ENCODE data around the gene TLL1.

The TLL1 gene

DNA sequence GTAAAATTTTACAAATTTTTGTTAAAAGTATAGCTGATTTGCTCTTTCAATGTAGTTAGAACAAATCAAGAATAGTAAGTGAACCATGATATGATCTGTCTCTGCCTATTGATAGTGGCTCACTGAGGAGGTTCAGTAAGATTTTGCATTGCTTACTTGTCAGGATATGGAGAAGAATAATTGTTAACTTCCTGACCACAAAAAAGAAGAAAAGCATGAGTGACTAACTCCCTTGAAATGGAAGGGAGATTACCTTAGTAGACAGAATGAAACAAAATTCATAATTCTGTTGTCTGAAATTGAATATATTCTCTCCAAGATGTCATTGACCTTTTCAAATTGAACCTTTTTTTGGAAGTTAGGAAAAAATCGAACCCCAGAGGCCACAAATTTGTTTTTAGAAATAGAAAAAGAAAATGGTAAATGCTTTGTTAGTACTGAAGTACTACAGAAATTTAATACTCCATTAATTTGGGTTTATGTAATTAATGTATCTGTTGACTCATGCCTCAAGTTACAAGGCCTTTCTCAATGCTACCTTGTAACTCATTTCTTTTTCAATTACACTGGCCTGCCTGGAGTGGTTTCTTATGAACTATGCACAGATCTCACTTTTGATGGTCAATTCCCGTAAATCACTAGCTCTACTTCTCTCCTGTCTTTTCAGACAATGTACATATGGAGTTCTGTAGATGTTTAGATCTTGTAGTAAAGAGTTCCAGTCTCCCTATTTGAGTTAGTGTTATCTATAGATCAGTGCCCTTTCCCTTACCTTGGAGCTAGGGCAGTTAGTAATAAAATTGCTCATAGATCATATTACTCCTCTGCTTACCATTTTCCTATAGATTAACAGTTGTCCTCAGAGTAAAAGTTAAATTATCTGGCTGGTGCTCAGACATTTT lies 139.3 kb downstream of the TLL1 start:
- CTCF ChIA-PET = no interaction called here
- POLR2A ChIA-PET = no interaction called here
- TF ChIP-seq FOXK2 (IDR thresholded peaks at IDR 0.05) (no peak), ZNF384 (IDR thresholded peaks at IDR 0.05) (no peak), FOXM1 (IDR thresholded peaks at IDR 0.05; ENCODE audit: borderline replicate concordance) (no peak), ELF4 (IDR thresholded peaks at IDR 0.05) (no peak), SUZ12 (IDR thresholded peaks at IDR 0.05) (no peak), FOXA1 (IDR thresholded peaks at IDR 0.05) (no peak), L3MBTL2 (conservative IDR thresholded peaks at IDR 0.05) (no peak), HDGF (IDR thresholded peaks at IDR 0.05; ENCODE audit: borderline replicate concordance) (no peak), CTBP1 (IDR thresholded peaks at IDR 0.05; ENCODE audit: borderline replicate concordance) (no peak), NFRKB (IDR thresholded peaks at IDR 0.05) (no peak), LEF1 (IDR thresholded peaks at IDR 0.05; ENCODE audit: borderline replicate concordance) (no peak), TARDBP (IDR thresholded peaks at IDR 0.05) (no peak), ARNT (IDR thresholded peaks at IDR 0.05) (no peak), BHLHE40 (IDR thresholded peaks at IDR 0.05; ENCODE audit: borderline replicate concordance) (no peak)
- TF ChIP-seq, protein P1, sequence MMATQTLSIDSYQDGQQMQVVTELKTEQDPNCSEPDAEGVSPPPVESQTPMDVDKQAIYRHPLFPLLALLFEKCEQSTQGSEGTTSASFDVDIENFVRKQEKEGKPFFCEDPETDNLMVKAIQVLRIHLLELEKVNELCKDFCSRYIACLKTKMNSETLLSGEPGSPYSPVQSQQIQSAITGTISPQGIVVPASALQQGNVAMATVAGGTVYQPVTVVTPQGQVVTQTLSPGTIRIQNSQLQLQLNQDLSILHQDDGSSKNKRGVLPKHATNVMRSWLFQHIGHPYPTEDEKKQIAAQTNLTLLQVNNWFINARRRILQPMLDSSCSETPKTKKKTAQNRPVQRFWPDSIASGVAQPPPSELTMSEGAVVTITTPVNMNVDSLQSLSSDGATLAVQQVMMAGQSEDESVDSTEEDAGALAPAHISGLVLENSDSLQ (IDR thresholded peaks at IDR 0.05) = no peak
- DNase-seq (ENCODE audit: extremely low spot score) = no peak

DNA sequence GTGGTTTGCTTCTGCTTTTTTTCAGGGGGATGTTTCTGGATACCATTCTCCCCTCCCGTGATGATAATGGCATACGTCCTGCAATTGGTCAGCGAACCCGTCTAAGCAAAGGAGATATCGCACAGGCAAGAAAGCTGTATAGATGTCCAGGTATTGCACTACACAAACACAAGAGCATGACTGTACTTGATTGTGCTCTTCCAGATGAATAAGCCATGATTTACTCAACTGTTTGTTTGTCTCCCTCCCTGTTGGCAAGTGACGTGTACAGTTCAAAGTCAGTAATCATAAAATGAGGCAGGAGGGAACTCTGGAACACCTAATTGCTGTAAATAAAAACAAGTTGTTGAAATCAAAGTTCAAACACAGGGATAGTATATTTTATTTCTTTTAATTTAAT lies 141.4 kb downstream of the TLL1 start:
- no peak for DNase-seq (ENCODE audit: extremely low spot score)
- ChIA-PET POLR2A (no interaction called here), CTCF (no interaction called here)
- TF ChIP-seq ZNF384 (IDR thresholded peaks at IDR 0.05) (no peak), FOXM1 (IDR thresholded peaks at IDR 0.05; ENCODE audit: borderline replicate concordance) (no peak), FOXA1 (IDR thresholded peaks at IDR 0.05) (no peak), ELF4 (IDR thresholded peaks at IDR 0.05) (no peak), BHLHE40 (IDR thresholded peaks at IDR 0.05; ENCODE audit: borderline replicate concordance) (no peak), ARNT (IDR thresholded peaks at IDR 0.05) (no peak), L3MBTL2 (conservative IDR thresholded peaks at IDR 0.05) (no peak), NFRKB (IDR thresholded peaks at IDR 0.05) (no peak), SUZ12 (IDR thresholded peaks at IDR 0.05) (no peak), LEF1 (IDR thresholded peaks at IDR 0.05; ENCODE audit: borderline replicate concordance) (no peak), TARDBP (IDR thresholded peaks at IDR 0.05) (no peak), SP1 (IDR thresholded peaks at IDR 0.05) (no peak), CTBP1 (IDR thresholded peaks at IDR 0.05; ENCODE audit: borderline replicate concordance) (no peak), HDGF (IDR thresholded peaks at IDR 0.05; ENCODE audit: borderline replicate concordance) (no peak)

DNA sequence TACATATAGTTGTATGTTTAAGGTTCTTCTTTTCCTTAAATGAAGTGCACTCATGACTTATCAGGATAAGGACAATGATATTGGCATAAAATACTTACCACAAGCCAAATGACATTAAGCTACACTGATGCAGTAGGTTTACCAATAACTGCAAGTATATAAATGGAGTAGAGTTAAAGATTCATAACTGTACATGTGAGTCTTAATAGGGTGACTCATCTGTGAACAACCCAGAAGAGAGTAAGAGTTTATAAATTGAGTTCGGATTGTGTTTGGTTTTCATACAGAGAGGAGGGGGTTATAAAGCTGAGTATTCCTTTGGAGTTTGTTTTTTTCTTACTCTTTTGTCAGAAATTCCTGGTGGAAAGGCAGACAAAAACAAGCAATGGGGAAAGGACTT lies 144.8 kb downstream of the TLL1 start:
- CTCF ChIA-PET = no interaction called here
- no peak for DNase-seq (ENCODE audit: extremely low spot score)
- TF ChIP-seq ELF4 (IDR thresholded peaks at IDR 0.05) (no peak), CTBP1 (IDR thresholded peaks at IDR 0.05; ENCODE audit: borderline replicate concordance) (no peak), FOXM1 (IDR thresholded peaks at IDR 0.05; ENCODE audit: borderline replicate concordance) (no peak), FOXK2 (IDR thresholded peaks at IDR 0.05) (no peak), BHLHE40 (IDR thresholded peaks at IDR 0.05; ENCODE audit: borderline replicate concordance) (no peak), TARDBP (IDR thresholded peaks at IDR 0.05) (no peak), NFRKB (IDR thresholded peaks at IDR 0.05) (no peak)
- TF ChIP-seq, protein P1 (IDR thresholded peaks at IDR 0.05) = no peak
- POLR2A ChIA-PET = no interaction called here

DNA sequence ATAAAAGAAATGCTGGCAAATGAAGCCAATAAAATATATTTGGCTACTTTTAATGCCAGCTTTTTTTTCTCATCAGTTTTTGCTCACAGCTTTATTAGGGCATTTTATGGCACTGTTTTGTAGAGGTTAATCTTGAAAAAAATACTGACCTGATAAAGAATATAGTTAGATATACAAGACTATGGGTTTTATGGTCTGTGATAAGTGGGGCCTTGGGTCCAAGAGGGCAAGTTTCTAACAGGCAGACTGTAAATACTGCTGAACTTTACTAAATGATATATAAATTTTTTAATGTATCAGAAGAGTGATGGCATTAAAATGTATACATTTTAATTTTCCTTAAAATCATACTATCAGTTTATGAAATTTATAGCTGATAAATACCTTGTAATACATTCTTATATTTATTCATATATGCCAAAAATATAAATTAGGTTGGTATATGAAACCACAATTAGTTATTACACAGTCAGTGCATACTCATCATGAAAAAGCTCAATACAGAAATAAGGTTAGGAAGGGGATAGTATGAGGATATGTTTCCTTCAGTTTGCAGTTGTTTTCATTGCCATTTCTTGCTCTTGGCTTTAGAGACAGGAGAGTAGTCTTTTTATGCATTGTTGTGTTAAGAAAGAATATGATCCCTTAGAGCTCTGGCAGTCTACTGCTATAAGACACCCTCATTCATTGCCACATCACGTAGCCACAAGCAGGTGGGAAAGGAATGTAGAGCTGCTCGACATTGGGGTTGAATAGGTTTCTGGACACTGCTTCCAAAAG lies 146.6 kb downstream of the TLL1 start:
- no peak for DNase-seq (ENCODE audit: extremely low spot score)
- ChIA-PET CTCF (no interaction called here), POLR2A (no interaction called here)
- TF ChIP-seq HDGF (IDR thresholded peaks at IDR 0.05; ENCODE audit: borderline replicate concordance) (no peak), BHLHE40 (IDR thresholded peaks at IDR 0.05; ENCODE audit: borderline replicate concordance) (no peak), FOXA1 (IDR thresholded peaks at IDR 0.05) (no peak), ZNF384 (IDR thresholded peaks at IDR 0.05) (no peak), TARDBP (IDR thresholded peaks at IDR 0.05) (no peak), CTBP1 (IDR thresholded peaks at IDR 0.05; ENCODE audit: borderline replicate concordance) (no peak), L3MBTL2 (conservative IDR thresholded peaks at IDR 0.05) (no peak), SUZ12 (IDR thresholded peaks at IDR 0.05) (no peak), NFRKB (IDR thresholded peaks at IDR 0.05) (no peak), SP1 (IDR thresholded peaks at IDR 0.05) (no peak), ARNT (IDR thresholded peaks at IDR 0.05) (no peak), FOXM1 (IDR thresholded peaks at IDR 0.05; ENCODE audit: borderline replicate concordance) (no peak), ELF4 (IDR thresholded peaks at IDR 0.05) (no peak)

DNA sequence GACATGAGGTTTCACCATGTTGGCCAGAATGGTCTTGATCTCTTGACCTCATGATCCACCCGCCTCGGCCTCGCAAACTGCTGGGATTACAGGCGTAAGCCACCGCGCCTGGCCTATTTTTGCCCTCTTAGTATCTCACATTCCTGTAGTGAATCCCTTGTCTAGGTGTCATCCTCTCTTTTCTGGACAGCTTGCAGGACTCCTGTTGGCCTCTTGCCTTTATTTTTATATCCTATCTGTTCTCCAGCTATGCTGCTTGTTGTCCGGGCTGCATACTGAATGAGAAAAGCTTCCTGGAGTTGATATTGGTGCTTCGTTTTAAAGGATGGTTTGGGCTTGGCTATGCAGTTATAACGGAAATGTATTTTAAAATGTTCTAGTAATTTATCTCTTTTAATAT lies 148.6 kb downstream of the TLL1 start:
- TF ChIP-seq SUZ12 (IDR thresholded peaks at IDR 0.05) = no peak
- TF ChIP-seq FOXA1 (IDR thresholded peaks at IDR 0.05) = no peak
- no peak for TF ChIP-seq CTBP1 (IDR thresholded peaks at IDR 0.05; ENCODE audit: borderline replicate concordance)
- TF ChIP-seq HDGF (IDR thresholded peaks at IDR 0.05; ENCODE audit: borderline replicate concordance) = no peak
- TF ChIP-seq SP1 (IDR thresholded peaks at IDR 0.05) = no peak
- TF ChIP-seq ELF4 (IDR thresholded peaks at IDR 0.05) = no peak
- TF ChIP-seq L3MBTL2 (conservative IDR thresholded peaks at IDR 0.05) = no peak
- TF ChIP-seq BHLHE40 (IDR thresholded peaks at IDR 0.05; ENCODE audit: borderline replicate concordance) = no peak
- no peak for TF ChIP-seq FOXM1 (IDR thresholded peaks at IDR 0.05; ENCODE audit: borderline replicate concordance)
- TF ChIP-seq FOXK2 (IDR thresholded peaks at IDR 0.05) = no peak
- TF ChIP-seq NFRKB (IDR thresholded peaks at IDR 0.05) = no peak
- POLR2A ChIA-PET = no interaction called here
- no peak for DNase-seq (ENCODE audit: extremely low spot score)
- CTCF ChIA-PET = no interaction called here

DNA sequence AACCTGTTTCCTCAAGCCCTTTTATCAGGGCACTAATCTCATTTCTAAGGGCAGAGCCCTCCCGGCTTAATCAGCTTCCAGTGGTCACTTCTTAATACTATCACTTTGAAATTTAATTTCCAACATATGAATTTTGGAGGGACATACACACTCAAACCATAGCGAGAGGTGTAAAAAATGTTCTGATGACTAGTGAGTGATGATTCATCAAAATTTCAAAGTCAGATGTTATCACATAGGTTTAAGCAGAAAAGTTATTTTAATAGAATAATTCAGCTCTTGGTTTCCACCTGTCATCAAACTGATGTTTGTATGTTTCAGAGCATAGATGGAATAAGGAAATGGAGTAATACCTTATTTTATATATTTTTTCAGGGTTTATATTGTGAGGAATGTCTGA lies 161.9 kb downstream of the TLL1 start:
- DNase-seq (ENCODE audit: extremely low spot score) = no peak
- TF ChIP-seq TARDBP (IDR thresholded peaks at IDR 0.05) (no peak), ARNT (IDR thresholded peaks at IDR 0.05) (no peak), L3MBTL2 (conservative IDR thresholded peaks at IDR 0.05) (no peak), ELF4 (IDR thresholded peaks at IDR 0.05) (no peak), NFRKB (IDR thresholded peaks at IDR 0.05) (no peak), LEF1 (IDR thresholded peaks at IDR 0.05; ENCODE audit: borderline replicate concordance) (no peak), CTBP1 (IDR thresholded peaks at IDR 0.05; ENCODE audit: borderline replicate concordance) (no peak), FOXM1 (IDR thresholded peaks at IDR 0.05; ENCODE audit: borderline replicate concordance) (no peak), FOXA1 (IDR thresholded peaks at IDR 0.05) (no peak), HDGF (IDR thresholded peaks at IDR 0.05; ENCODE audit: borderline replicate concordance) (no peak), SP1 (IDR thresholded peaks at IDR 0.05) (no peak), BHLHE40 (IDR thresholded peaks at IDR 0.05; ENCODE audit: borderline replicate concordance) (no peak), ZNF384 (IDR thresholded peaks at IDR 0.05) (no peak), FOXK2 (IDR thresholded peaks at IDR 0.05) (no peak), SUZ12 (IDR thresholded peaks at IDR 0.05) (no peak)
- TF ChIP-seq, protein P1 (IDR thresholded peaks at IDR 0.05) = no peak
- ChIA-PET CTCF (no interaction called here), POLR2A (no interaction called here)
